T-helper 1 cell treated with Interleukin-12 subunit alpha and Interleukin-12 subunit beta and Interleukin-4 antibody, amounts not matched to agents 30 ng/mL and 1 ng/mL, for 36 hours (primary cell): ENCODE results near the gene TPD52L2. TPM values are rescaled to one million over a fixed set of nuclear protein-coding genes. Genes with fewer than 3 reads are reported as not detected.

Experiments used
- intact Hi-C: fragments of 100-400 bp; cut with micrococcal nuclease; formaldehyde crosslinking; loops from one replicate; pipeline ENCODE4 v1.15.1; 2024
- total RNA-seq: library from RNA; stranded (reverse); gene quantifications from 2 replicates; pipeline ENCODE4 v1.2.3, GENCODE V29; 2022

The TPD52L2 gene
- total RNA-seq, 1 donor from 2014 or later, result 53.9 TPM

- intact Hi-C loops, result no loop called here
Measured at GRCh38 chr20:63930971-63931553, 66.0 kb downstream of the TPD52L2 start.

GRCh38 chr20:63931735-63932134 lies 66.7 kb downstream of the TPD52L2 start:
- intact Hi-C loops, result no loop called here

- intact Hi-C loops, result no loop called here
Measured at GRCh38 chr20:63932606-63933160, 67.6 kb downstream of the TPD52L2 start.

- intact Hi-C loops, result no loop called here
Measured at GRCh38 chr20:63933646-63934045, 68.6 kb downstream of the TPD52L2 start.

GRCh38 chr20:63934271-63935068 lies 69.4 kb downstream of the TPD52L2 start:
- intact Hi-C loops, result no loop called here

GRCh38 chr20:63935447-63935846 lies 70.4 kb downstream of the TPD52L2 start:
- intact Hi-C loops, result no loop called here

GRCh38 chr20:63937596-63937995 lies 72.5 kb downstream of the TPD52L2 start:
- intact Hi-C loops, result no loop called here

- intact Hi-C loops, result no loop called here
Measured at GRCh38 chr20:63939061-63939935, 74.2 kb downstream of the TPD52L2 start.

GRCh38 chr20:63940071-63940471 lies 75.0 kb downstream of the TPD52L2 start:
- intact Hi-C loops, result loop anchor here (2.0 kb wide), 2 partner anchors 37 to 75 kb away; partner anchors contain the start of gene TPD52L2

- intact Hi-C loops, result loop anchor here (1.0 to 2.0 kb wide), 4 partner anchors 38 to 387 kb away; partner anchors contain the start of gene TPD52L2
Measured at GRCh38 chr20:63940472-63941266, 75.6 kb downstream of the TPD52L2 start.

Other genes with a start within 250 kb of the TPD52L2 start
- gene GMEB2, start 238.2 kb upstream of the TPD52L2 start, total RNA-seq, result 15.5 and 16.8 TPM in 2 replicates
- gene STMN3, start 211.8 kb upstream of the TPD52L2 start, total RNA-seq, result 14.3 and 15.5 TPM in 2 replicates
- gene RTEL1, start 207.0 kb upstream of the TPD52L2 start, total RNA-seq, result 43.1 and 47.5 TPM in 2 replicates
- not detected in 2 replicates for gene TNFRSF6B, start 168.6 kb upstream of the TPD52L2 start, total RNA-seq
- 67.0 and 74.5 TPM in 2 replicates for gene ARFRP1, start 157.3 kb upstream of the TPD52L2 start, total RNA-seq
- 46.5 and 50.4 TPM in 2 replicates for gene ZGPAT, start 157.2 kb upstream of the TPD52L2 start, total RNA-seq
- gene LIME1, start 128.6 kb upstream of the TPD52L2 start, total RNA-seq, result 73.8 and 77.7 TPM in 2 replicates
- gene SLC2A4RG, start 125.5 kb upstream of the TPD52L2 start, total RNA-seq, result 66.1 and 70.4 TPM in 2 replicates
- 0.54 and 0.61 TPM in 2 replicates for gene ZBTB46, start 34.0 kb upstream of the TPD52L2 start, total RNA-seq
- gene ABHD16B, start 3.8 kb upstream of the TPD52L2 start, total RNA-seq, result not detected in 2 replicates
- gene DNAJC5, start 29.9 kb downstream of the TPD52L2 start, total RNA-seq, result 58.3 and 58.4 TPM in 2 replicates
- 43.0 and 45.5 TPM in 2 replicates for gene UCKL1, start 91.1 kb downstream of the TPD52L2 start, total RNA-seq
- gene ZNF512B, start 104.7 kb downstream of the TPD52L2 start, total RNA-seq, result 29.0 and 29.5 TPM in 2 replicates
- gene SAMD10, start 114.4 kb downstream of the TPD52L2 start, total RNA-seq, result 44.0 and 45.4 TPM in 2 replicates
- 85.2 and 85.6 TPM in 2 replicates for gene PRPF6, start 115.9 kb downstream of the TPD52L2 start, total RNA-seq
- 14.7 and 15.5 TPM in 2 replicates for gene C20orf204, start 170.9 kb downstream of the TPD52L2 start, total RNA-seq
- gene SOX18, start 184.4 kb downstream of the TPD52L2 start, total RNA-seq, result 1.8 and 2.2 TPM in 2 replicates
- gene TCEA2, start 197.9 kb downstream of the TPD52L2 start, total RNA-seq, result 47.4 and 48.2 TPM in 2 replicates
- 99.2 and 101 TPM in 2 replicates for gene RGS19, start 214.2 kb downstream of the TPD52L2 start, total RNA-seq
- 0.61 and 0.64 TPM in 2 replicates for gene OPRL1, start 214.8 kb downstream of the TPD52L2 start, total RNA-seq
- not detected in 2 replicates for gene LKAAEAR1, start 219.1 kb downstream of the TPD52L2 start, total RNA-seq
- not detected in 2 replicates for gene NPBWR2, start 242.3 kb downstream of the TPD52L2 start, total RNA-seq